Suprapubic skin (tissue), 4 donors: Measurements from ENCODE around the gene DDI2. TPM values are rescaled to one million over a fixed set of nuclear protein-coding genes. Genes with fewer than 3 reads are reported as not detected.

Experiments used
- DNase-seq, 2 donors: peaks; one replicate each; pipeline ENCODE4 v3.0.0-alpha.2; 2019; ENCODE audit warnings: low spot score in 2 of 2
- H3K27ac ChIP-seq: fragments of 200-600 bp; sonication (generic); one replicate; pipeline ENCODE4 v1.5.1; 2019
- H3K27me3 ChIP-seq: fragments of 200-600 bp; sonication (generic); one replicate; pipeline ENCODE4 v1.5.1; 2019
- H3K36me3 ChIP-seq: fragments of 200-600 bp; sonication (generic); one replicate; pipeline ENCODE4 v1.5.1; 2019
- H3K4me1 ChIP-seq: fragments of 200-600 bp; sonication (generic); one replicate; pipeline ENCODE4 v1.5.1; 2019
- H3K4me3 ChIP-seq: fragments of 200-600 bp; sonication (generic); one replicate; pipeline ENCODE4 v1.5.1; 2019; ENCODE audit warnings: mild to moderate bottlenecking
- H3K9me3 ChIP-seq: fragments of 200-600 bp; sonication (generic); one replicate; pipeline ENCODE4 v1.5.1; 2019
- CTCF ChIP-seq, 2 donors: fragments of 200-600 bp in 1 of 2; fragments of 450-650 bp in 1 of 2; sonication (generic) in 1 of 2; IDR thresholded peaks; one replicate each; pipeline ENCODE4 v1.5.1; 2016 to 2019; ENCODE audit warnings: antibody characterized with exemption in 2 of 2, mild to moderate bottlenecking in 1 of 2, moderate library complexity in 1 of 2
- EP300 ChIP-seq: sonication (generic); formaldehyde crosslinking; IDR thresholded peaks from one replicate; pipeline ENCODE4 v1.6.1; 2017; ENCODE audit warnings: antibody characterized with exemption
- POLR2A ChIP-seq, 2 donors: fragments of 450-650 bp; IDR thresholded peaks; one replicate each; pipeline ENCODE4 v1.6.1; 2017; ENCODE audit warnings: antibody characterized with exemption in 2 of 2, mild to moderate bottlenecking in 2 of 2, moderate library complexity in 2 of 2
- POLR2AphosphoS5 ChIP-seq, 3 donors: sonication (generic); formaldehyde crosslinking; IDR thresholded peaks; one replicate each; pipeline ENCODE4 v1.6.1; 2017; ENCODE audit warnings: antibody characterized with exemption in 3 of 3
- WGBS: methylation state at CpG from one replicate; pipeline ENCODE4 v1.1.5; 2018; 5-methylcytosine and 5-hydroxymethylcytosine counted together
- total RNA-seq, 4 donors: library from RNA; depleted of rRNA; stranded (reverse); fragments of >200 nt; gene quantifications; one replicate each; pipeline ENCODE4 v1.1.0, GENCODE V29; 2016

The DDI2 gene
- total RNA-seq, 4 donors from 2014 or later: 33.2 to 90.0 (median 39.9) TPM

DNA sequence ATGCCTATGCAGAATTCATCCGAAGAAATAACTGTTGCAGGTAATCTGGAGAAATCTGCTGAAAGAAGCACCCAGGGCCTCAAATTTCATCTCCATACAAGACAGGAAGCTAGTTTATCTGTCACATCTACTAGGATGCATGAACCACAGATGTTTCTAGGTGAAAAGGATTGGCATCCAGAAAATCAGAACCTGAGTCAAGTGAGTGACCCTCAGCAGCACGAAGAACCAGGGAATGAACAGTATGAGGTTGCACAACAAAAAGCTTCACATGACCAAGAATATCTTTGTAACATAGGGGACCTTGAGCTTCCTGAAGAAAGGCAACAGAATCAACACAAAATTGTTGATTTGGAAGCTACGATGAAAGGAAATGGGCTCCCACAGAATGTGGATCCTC is 42.9 kb downstream of the DDI2 start:
- no peak for DNase-seq
- 95% methylated on average over 3 of the region's 3 CpGs for WGBS
- Histone ChIP-seq H3K9me3 (no peaks in the 10 kb centered on the region), H3K27ac (no peak overlapping the region), H3K4me3 (no peak overlapping the region), H3K36me3 (peaks cover 75% of the 10 kb centered on the region), H3K4me1 (no peaks in the 10 kb centered on the region), H3K27me3 (no peaks in the 10 kb centered on the region)
- TF ChIP-seq POLR2A (IDR thresholded peaks at IDR 0.05): no peak
- no peak for TF ChIP-seq CTCF (IDR thresholded peaks at IDR 0.05)
- no peak for TF ChIP-seq POLR2AphosphoS5 (IDR thresholded peaks at IDR 0.05)
- no peak for TF ChIP-seq EP300

GRCh38 chr1:15662477-15662876 is 45.2 kb downstream of the DDI2 start:
- TF ChIP-seq POLR2AphosphoS5 (IDR thresholded peaks at IDR 0.05) (no peak), POLR2A (IDR thresholded peaks at IDR 0.05) (no peak), EP300 (no peak), CTCF (IDR thresholded peaks at IDR 0.05) (no peak)
- no peak overlapping the region for H3K27ac ChIP-seq
- no peak overlapping the region for H3K4me3 ChIP-seq
- WGBS: 92% methylated on average over 2 of the region's 2 CpGs
- H3K27me3 ChIP-seq: no peaks in the 10 kb centered on the region
- no peaks in the 10 kb centered on the region for H3K9me3 ChIP-seq
- H3K4me1 ChIP-seq: no peaks in the 10 kb centered on the region
- DNase-seq: no peak
- H3K36me3 ChIP-seq: peaks cover 53% of the 10 kb centered on the region

GRCh38 chr1:15663925-15664324 is 46.7 kb downstream of the DDI2 start:
- no peak for DNase-seq
- H3K36me3 ChIP-seq: peaks cover 40% of the 10 kb centered on the region
- no peak overlapping the region for H3K4me3 ChIP-seq
- H3K27ac ChIP-seq: no peak overlapping the region
- no peaks in the 10 kb centered on the region for H3K9me3 ChIP-seq
- H3K4me1 ChIP-seq: no peaks in the 10 kb centered on the region
- WGBS: 97% methylated on average over 3 of the region's 3 CpGs
- no peaks in the 10 kb centered on the region for H3K27me3 ChIP-seq
- no peak for TF ChIP-seq EP300
- TF ChIP-seq CTCF (IDR thresholded peaks at IDR 0.05): no peak
- no peak for TF ChIP-seq POLR2AphosphoS5 (IDR thresholded peaks at IDR 0.05)

DNA sequence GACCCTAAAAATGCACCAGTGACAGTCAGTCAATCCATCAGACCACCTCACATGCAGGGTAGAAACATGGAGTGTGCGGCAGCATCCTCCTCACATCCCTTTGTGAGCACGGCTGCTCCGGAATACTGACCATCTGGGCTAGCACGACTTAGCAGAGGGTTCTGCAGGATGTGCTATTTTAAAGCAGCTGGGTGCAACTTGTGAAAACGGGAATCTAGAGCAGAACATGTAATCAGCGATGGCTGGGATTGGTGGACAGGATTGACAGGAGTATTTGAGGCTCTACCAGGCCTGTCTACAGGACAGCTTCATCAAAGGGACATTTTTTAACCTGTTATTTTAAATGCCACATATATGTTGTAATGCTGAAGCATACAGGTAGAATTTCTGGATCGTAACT is 50.1 kb downstream of the DDI2 start:
- H3K9me3 ChIP-seq: no peaks in the 10 kb centered on the region
- H3K27ac ChIP-seq: no peak overlapping the region
- no peak for DNase-seq
- no peak for TF ChIP-seq EP300
- no peak for TF ChIP-seq POLR2A (IDR thresholded peaks at IDR 0.05)
- no peak for TF ChIP-seq POLR2AphosphoS5 (IDR thresholded peaks at IDR 0.05)
- TF ChIP-seq CTCF (IDR thresholded peaks at IDR 0.05): no peak
- no peaks in the 10 kb centered on the region for H3K27me3 ChIP-seq
- WGBS: 84% methylated on average over 7 of the region's 7 CpGs
- no peaks in the 10 kb centered on the region for H3K4me1 ChIP-seq
- H3K4me3 ChIP-seq: no peak overlapping the region
- peaks cover 5% of the 10 kb centered on the region for H3K36me3 ChIP-seq

DNA sequence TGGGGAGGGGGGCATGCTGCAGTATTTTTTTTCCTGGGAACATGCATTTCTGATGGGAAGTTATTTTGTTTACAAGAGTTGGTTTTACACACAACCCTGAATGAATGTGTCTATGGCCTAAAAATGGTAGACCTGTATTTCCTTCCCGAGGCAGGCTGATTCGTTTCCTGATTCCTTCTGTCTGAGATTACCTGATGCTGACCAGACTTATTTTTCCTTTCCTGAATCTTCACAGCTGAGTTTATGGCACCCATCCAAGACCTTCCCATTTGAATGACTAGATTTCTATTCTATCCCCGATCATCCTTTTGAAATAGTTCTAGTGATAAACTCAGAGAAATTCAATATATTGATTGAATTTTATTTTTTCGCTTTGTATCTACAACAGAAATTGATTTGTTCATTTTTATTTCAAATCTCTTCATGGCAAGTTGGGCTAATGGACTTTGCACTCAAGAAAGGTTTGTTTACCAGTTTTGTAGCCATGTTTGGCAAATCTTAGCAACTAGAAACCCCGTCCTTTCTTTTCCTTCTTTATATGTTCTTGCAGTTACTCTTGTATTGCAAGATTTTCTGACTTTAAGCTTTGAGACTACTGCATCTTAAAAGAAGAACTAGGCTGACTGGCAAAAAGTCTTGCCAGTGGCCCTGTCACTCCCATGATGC is 51.0 kb downstream of the DDI2 start:
- Histone ChIP-seq H3K27me3 (no peaks in the 10 kb centered on the region), H3K4me3 (no peak overlapping the region), H3K36me3 (peaks cover 2% of the 10 kb centered on the region), H3K27ac (no peak overlapping the region), H3K9me3 (no peaks in the 10 kb centered on the region), H3K4me1 (no peaks in the 10 kb centered on the region)
- TF ChIP-seq EP300 (no peak), POLR2AphosphoS5 (IDR thresholded peaks at IDR 0.05) (no peak), CTCF (IDR thresholded peaks at IDR 0.05) (no peak), POLR2A (IDR thresholded peaks at IDR 0.05) (no peak)
- DNase-seq: no peak
- 81% methylated on average over 5 of the region's 5 CpGs for WGBS
